PC-9 (cell line): ENCODE data around the gene SELPLG. TPM values are rescaled to one million over a fixed set of nuclear protein-coding genes. Genes with fewer than 3 reads are reported as not detected.
"Not testable (repeated sequence)": the region's sequence is repeated elsewhere in the genome, so short reads cannot be mapped to it uniquely, and the experiment has no call there.

Experiments used
- BruUV-seq: library from RNA; stranded (reverse); fragments of 400-500 nt; replicated peaks from 2 replicates; lab custom pipeline; 2021; lab: Mats Ljungman, UMichigan
- CTCF ChIA-PET: fragments of 300-600 bp; sonication (Branson Sonifier 250); formaldehyde crosslinking; loops from one replicate; lab custom pipeline; 2022; ENCODE audit warnings: antibody characterized with exemption; lab: Charles Lee
- POLR2A ChIA-PET: fragments of 300-600 bp; sonication (Branson Sonifier 250); formaldehyde crosslinking; loops from one replicate; lab custom pipeline; 2022; ENCODE audit warnings: antibody characterized with exemption; ENCODE audit not compliant: unreplicated experiment; lab: Charles Lee
- DNase-seq, 2 experiments: peaks; one replicate each; pipeline versions ENCODE4 v3.0.0 to v3.0.0-alpha.2; 2015 to 2022; ENCODE audit warnings: mixed read lengths in 1 of 2
- H2AFZ ChIP-seq: fragments of 200-600 bp; sonication (generic); 2 replicates; pipeline ENCODE4 v1.8.1; 2017; ENCODE audit warnings: antibody characterized with exemption
- H3F3A ChIP-seq: fragments of 200-600 bp; sonication (generic); 2 replicates; pipeline ENCODE4 v1.8.1; 2017; ENCODE audit warnings: antibody characterized with exemption, mild to moderate bottlenecking, low read depth; ENCODE audit not compliant: insufficient read depth
- H3K27ac ChIP-seq: fragments of 200-600 bp; sonication (generic); 2 replicates; pipeline ENCODE4 v1.6.1; 2016; ENCODE audit warnings: mixed run types
- H3K27me3 ChIP-seq: fragments of 200-600 bp; sonication (generic); 2 replicates; pipeline ENCODE4 v1.6.1; 2016; ENCODE audit warnings: low read depth, mixed run types; ENCODE audit not compliant: insufficient read depth
- H3K36me3 ChIP-seq: fragments of 200-600 bp; sonication (generic); 2 replicates; pipeline ENCODE4 v1.6.1; 2016; ENCODE audit warnings: low read depth, mixed run types
- H3K4me1 ChIP-seq: fragments of 200-600 bp; sonication (generic); replicated peaks from 2 replicates; pipeline ENCODE4 v1.6.1; 2016; ENCODE audit warnings: mixed run types; ENCODE audit not compliant: insufficient read depth
- H3K4me2 ChIP-seq: fragments of 200-600 bp; sonication (generic); 2 replicates; pipeline ENCODE4 v1.6.1; 2017; ENCODE audit warnings: mixed run types
- H3K4me3 ChIP-seq: fragments of 200-600 bp; sonication (generic); 2 replicates; pipeline ENCODE4 v1.6.1; 2016; ENCODE audit warnings: mixed run types
- H3K79me2 ChIP-seq: fragments of 200-600 bp; sonication (generic); 2 replicates; pipeline ENCODE4 v1.6.1; 2017; ENCODE audit warnings: low read depth, mixed run types
- H3K9me2 ChIP-seq: fragments of 200-600 bp; sonication (generic); 2 replicates; pipeline ENCODE4 v1.8.1; 2017; ENCODE audit warnings: mild to moderate bottlenecking; ENCODE audit not compliant: insufficient read depth
- H3K9me3 ChIP-seq: fragments of 200-600 bp; sonication (generic); 2 replicates; pipeline ENCODE4 v1.8.1; 2016; ENCODE audit warnings: low read depth; ENCODE audit not compliant: insufficient read depth
- H4K20me1 ChIP-seq: fragments of 200-600 bp; sonication (generic); 2 replicates; pipeline ENCODE4 v1.8.1; 2017; ENCODE audit not compliant: insufficient read depth
- EZH2 ChIP-seq: fragments of 200-600 bp; sonication (generic); IDR thresholded peaks from 2 replicates; pipeline ENCODE4 v1.8.0; 2017; ENCODE audit warnings: antibody characterized with exemption, low read depth
- intact Hi-C: fragments of 100-400 bp; cut with micrococcal nuclease; formaldehyde crosslinking; loops from one replicate; pipeline ENCODE4 v1.10.0; 2022; ENCODE audit not compliant: unreplicated experiment
- total RNA-seq: library from RNA; stranded (reverse); gene quantifications from 2 replicates; pipeline ENCODE4 v1.2.3, GENCODE V29; 2021
- TF ChIP-seq, protein P1 (sequence below): fragments of 200-600 bp; sonication (generic); conservative IDR thresholded peaks from 2 replicates; pipeline ENCODE4 v1.6.1; 2017; ENCODE audit warnings: mixed run types, antibody characterized with exemption, mild to moderate bottlenecking, moderate library complexity

The SELPLG gene
- total RNA-seq, 1 experiment from 2014 or later, result 0.96 TPM

DNA sequence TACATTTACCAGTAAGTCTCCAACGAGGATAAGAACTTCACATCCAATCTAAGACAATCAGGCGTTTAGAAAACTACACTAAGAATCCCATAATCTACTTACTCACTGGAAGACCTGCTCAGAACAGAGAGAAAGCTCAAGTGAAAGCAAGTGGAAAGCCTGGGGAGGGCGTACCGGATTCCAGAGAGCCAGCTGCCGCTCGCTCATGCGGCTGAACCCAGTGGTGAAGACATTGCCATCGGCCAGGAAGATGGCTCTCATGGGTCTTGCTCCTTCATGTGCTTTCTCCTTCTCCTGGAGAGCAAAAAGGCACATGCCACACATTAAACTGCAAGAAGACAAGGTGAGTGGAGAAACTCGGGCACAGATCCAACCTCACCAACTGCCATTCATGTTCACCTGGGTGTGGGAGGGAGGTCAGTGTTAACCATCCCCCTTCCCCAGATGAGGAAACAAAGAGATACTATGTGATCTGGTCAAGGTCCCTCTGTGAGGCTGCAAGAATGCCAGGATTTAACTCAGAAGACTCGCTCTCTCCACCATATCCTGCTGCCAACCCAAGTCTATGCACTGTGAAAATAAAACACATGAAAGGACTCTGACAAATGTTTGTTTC, 23.5 kb upstream of the SELPLG start:
- intact Hi-C loops, result no loop called here
- no peaks in the 10 kb centered on the region for H4K20me1 ChIP-seq

DNA sequence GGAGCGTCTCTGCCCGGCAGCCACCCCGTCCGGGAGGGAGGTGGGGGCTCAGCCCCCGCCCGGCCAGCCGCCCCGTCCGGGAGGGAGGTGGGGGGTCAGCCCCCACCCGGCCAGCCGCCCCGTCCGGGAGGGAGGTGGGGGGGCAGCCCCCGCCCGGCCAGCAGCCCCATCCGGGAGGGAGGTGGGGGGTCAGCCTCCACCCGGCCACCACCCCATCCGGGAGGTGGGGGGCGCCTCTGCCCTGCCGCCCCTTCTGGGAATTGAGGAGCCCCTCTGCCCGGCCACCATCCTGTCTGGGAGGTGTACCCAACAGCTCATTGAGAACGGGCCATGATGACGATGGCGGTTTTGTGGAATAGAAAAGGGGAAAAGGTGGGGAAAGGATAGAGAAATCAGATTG, 22.6 kb upstream of the SELPLG start:
- H4K20me1 ChIP-seq, CTCF ChIA-PET, intact Hi-C loops, H3K4me3 ChIP-seq, BruUV-seq, DNase-seq, H3K4me2 ChIP-seq, H3K9me3 ChIP-seq, H3K27me3 ChIP-seq, H3K4me1 ChIP-seq, H3K79me2 ChIP-seq, H3K9me2 ChIP-seq, H2AFZ ChIP-seq, POLR2A ChIA-PET, H3F3A ChIP-seq, H3K27ac ChIP-seq: not testable (repeated sequence)
- H3K36me3 ChIP-seq, result peaks cover 12% of the 10 kb centered on the region; the same call in 1 of the 2 replicates

More for the DNA sequence above, 23.5 kb upstream of the SELPLG start:
- Histone ChIP-seq H3K9me3 (no peaks in the 10 kb centered on the region), H3K4me3 (no peak overlapping the region), H3K27me3 (no peaks in the 10 kb centered on the region), H3K4me2 (no peak overlapping the region), H3K27ac (no peak overlapping the region), H3K4me1 (no peaks in the 10 kb centered on the region), H3K9me2 (no peaks in the 10 kb centered on the region), H3K79me2 (no peaks in the 10 kb centered on the region; the same call in 1 of the 2 replicates), H3F3A (no peaks in the 10 kb centered on the region), H2AFZ (no peak overlapping the region), H3K36me3 (peaks cover 10% of the 10 kb centered on the region; the same call in 1 of the 2 replicates)
- no peak for DNase-seq
- CTCF ChIA-PET, result no interaction called here
- TF ChIP-seq, protein P1, sequence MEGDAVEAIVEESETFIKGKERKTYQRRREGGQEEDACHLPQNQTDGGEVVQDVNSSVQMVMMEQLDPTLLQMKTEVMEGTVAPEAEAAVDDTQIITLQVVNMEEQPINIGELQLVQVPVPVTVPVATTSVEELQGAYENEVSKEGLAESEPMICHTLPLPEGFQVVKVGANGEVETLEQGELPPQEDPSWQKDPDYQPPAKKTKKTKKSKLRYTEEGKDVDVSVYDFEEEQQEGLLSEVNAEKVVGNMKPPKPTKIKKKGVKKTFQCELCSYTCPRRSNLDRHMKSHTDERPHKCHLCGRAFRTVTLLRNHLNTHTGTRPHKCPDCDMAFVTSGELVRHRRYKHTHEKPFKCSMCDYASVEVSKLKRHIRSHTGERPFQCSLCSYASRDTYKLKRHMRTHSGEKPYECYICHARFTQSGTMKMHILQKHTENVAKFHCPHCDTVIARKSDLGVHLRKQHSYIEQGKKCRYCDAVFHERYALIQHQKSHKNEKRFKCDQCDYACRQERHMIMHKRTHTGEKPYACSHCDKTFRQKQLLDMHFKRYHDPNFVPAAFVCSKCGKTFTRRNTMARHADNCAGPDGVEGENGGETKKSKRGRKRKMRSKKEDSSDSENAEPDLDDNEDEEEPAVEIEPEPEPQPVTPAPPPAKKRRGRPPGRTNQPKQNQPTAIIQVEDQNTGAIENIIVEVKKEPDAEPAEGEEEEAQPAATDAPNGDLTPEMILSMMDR, result no peak
- no peak for TF ChIP-seq EZH2
- POLR2A ChIA-PET, result no interaction called here
- no TSS peak for BruUV-seq

DNA sequence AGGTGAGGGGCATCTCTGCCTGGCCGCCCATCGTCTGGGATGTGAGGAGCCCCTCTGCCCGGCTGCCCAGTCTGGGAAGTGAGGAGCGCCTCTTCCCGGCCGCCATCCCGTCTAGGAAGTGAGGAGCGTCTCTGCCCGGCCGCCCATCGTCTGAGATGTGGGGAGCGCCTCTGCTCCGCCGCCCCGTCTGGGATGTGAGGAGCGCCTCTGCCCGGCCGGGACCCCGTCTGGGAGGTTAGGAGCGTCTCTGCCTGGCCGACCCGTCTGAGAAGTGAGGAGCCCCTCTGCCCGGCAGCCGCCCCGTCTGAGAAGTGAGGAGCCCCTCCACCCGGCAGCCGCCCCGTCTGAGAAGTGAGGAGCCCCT, 22.1 kb upstream of the SELPLG start:
- BruUV-seq, H3K9me3 ChIP-seq, POLR2A ChIA-PET, H3K4me3 ChIP-seq, CTCF ChIA-PET, H3F3A ChIP-seq, H3K27me3 ChIP-seq, H2AFZ ChIP-seq, H3K4me1 ChIP-seq, H4K20me1 ChIP-seq, DNase-seq, H3K9me2 ChIP-seq, H3K27ac ChIP-seq, H3K4me2 ChIP-seq, H3K79me2 ChIP-seq, intact Hi-C loops: not testable (repeated sequence)
- peaks cover 12% of the 10 kb centered on the region; the same call in 1 of the 2 replicates for H3K36me3 ChIP-seq

DNA sequence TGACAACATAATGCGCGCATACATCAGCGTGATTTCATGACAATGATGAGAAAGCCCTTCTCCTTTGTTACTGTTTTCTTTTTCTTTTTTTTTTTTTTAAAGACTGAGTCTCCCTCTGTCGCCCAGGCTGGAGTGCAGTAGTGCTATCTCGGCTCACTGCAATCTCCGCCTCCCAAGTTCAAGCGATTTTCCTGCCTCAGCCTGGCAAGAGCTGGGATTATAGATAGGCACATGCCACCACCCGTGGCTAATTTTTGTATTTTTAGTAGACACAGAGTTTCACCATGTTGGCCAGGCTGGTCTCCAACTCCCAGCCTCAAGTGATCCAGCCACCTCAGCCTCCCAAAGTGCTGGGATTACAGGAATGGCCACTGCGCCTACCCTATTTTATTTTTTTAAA, 20.9 kb upstream of the SELPLG start:
- H3K79me2 ChIP-seq, H4K20me1 ChIP-seq, POLR2A ChIA-PET, H3K27me3 ChIP-seq, H2AFZ ChIP-seq, H3K4me1 ChIP-seq, H3K27ac ChIP-seq, DNase-seq, H3K4me2 ChIP-seq, H3K9me3 ChIP-seq, H3K4me3 ChIP-seq, BruUV-seq, H3K9me2 ChIP-seq, H3F3A ChIP-seq, intact Hi-C loops: not testable (repeated sequence)
- CTCF ChIA-PET, result interaction anchor here (0.6 kb wide), 1 partner anchor 501 kb away, joined by 5 read pairs; no protein-coding TSS in a partner anchor
- H3K36me3 ChIP-seq, result 0 out of 2 replicates have a peak, but pooled peaks cover 12% of the 10 kb centered on the region
